SK-N-SH (cell line): ENCODE measurements around the gene RAC3. TPM values are rescaled to one million over a fixed set of nuclear protein-coding genes. Genes with fewer than 3 reads are reported as not detected.

Experiments used
- CTCF ChIA-PET: fragments of 300-600, 350-600 bp; formaldehyde crosslinking; extraction: SDS; loops from one replicate; lab custom pipeline; 2021; lab: Yijun Ruan, JAX
- POLR2A ChIA-PET: fragments of 350-600 bp; sonication (Branson Sonifier 250); formaldehyde crosslinking; extraction: SDS; loops from one replicate; lab custom pipeline; 2020; ENCODE audit warnings: antibody characterized with exemption, inconsistent platforms; lab: Yijun Ruan, JAX
- DNase-seq: peaks from one replicate; pipeline ENCODE4 v3.0.0; 2012
- H2AFZ ChIP-seq: fragments of 200-600 bp; sonication (generic); 2 replicates; pipeline ENCODE4 v1.8.1; 2016; ENCODE audit warnings: antibody characterized with exemption, mild to moderate bottlenecking, low read depth
- H3F3A ChIP-seq: fragments of 200-600 bp; sonication (generic); replicated peaks from 2 replicates; pipeline ENCODE3; 2016; ENCODE audit warnings: antibody characterized with exemption, mild to moderate bottlenecking; ENCODE audit not compliant: insufficient read depth
- H3K27ac ChIP-seq, 2 experiments: fragments of 200-500 bp in 1 of 2; fragments of 200-600 bp in 1 of 2; sonication (Bioruptor generic) in 1 of 2; sonication (generic), shearing (Covaris generic) in 1 of 2; 2 replicates each; pipeline versions ENCODE4 v1.5.1 to v1.6.1; 2014 to 2016; ENCODE audit warnings: low read depth in 2 of 2, inconsistent platforms in 1 of 2, low read length in 1 of 2, mild to moderate bottlenecking in 1 of 2, mixed read lengths in 1 of 2
- H3K27me3 ChIP-seq: fragments of 200-600 bp; sonication (generic), shearing (Covaris generic); 2 replicates; pipeline ENCODE4 v1.6.1; 2016; ENCODE audit warnings: mixed run types; ENCODE audit not compliant: insufficient read depth
- H3K36me3 ChIP-seq, 2 experiments: fragments of 200-500 bp in 1 of 2; fragments of 200-600 bp in 1 of 2; sonication (Bioruptor generic) in 1 of 2; sonication (generic) in 1 of 2; replicated peaks in 1 of 2; 2 replicates each; pipeline versions ENCODE3 to v1.5.1; 2014 to 2016; ENCODE audit warnings: low read length in 1 of 2, mild to moderate bottlenecking in 1 of 2; ENCODE audit not compliant: insufficient read depth in 2 of 2, control insufficient read depth in 1 of 2
- H3K4me1 ChIP-seq, 2 experiments: fragments of 200-500 bp in 1 of 2; fragments of 200-600 bp in 1 of 2; sonication (Bioruptor generic) in 1 of 2; sonication (generic), shearing (Covaris generic) in 1 of 2; 2 replicates each; pipeline versions ENCODE4 v1.5.1 to v1.6.1; 2014 to 2016; ENCODE audit warnings: low read depth in 1 of 2, low read length in 1 of 2, mixed run types in 1 of 2; ENCODE audit not compliant: insufficient read depth in 2 of 2, control insufficient read depth in 1 of 2
- H3K4me2 ChIP-seq: fragments of 200-600 bp; sonication (generic), shearing (Covaris generic); 2 replicates; pipeline ENCODE4 v1.6.1; 2017; ENCODE audit warnings: mixed run types
- H3K4me3 ChIP-seq, 2 experiments: fragments of 200-500 bp in 1 of 2; fragments of 200-600 bp in 1 of 2; sonication (Bioruptor generic) in 1 of 2; sonication (generic), shearing (Covaris generic) in 1 of 2; 2 replicates each; pipeline versions ENCODE4 v1.5.1 to v1.8.1; 2014 to 2016; ENCODE audit warnings: low read depth in 2 of 2, inconsistent platforms in 1 of 2, low read length in 1 of 2, mild to moderate bottlenecking in 1 of 2, mixed read lengths in 1 of 2, moderate library complexity in 1 of 2
- H3K79me2 ChIP-seq: fragments of 200-600 bp; sonication (generic); 2 replicates; pipeline ENCODE4 v1.8.1; 2017; ENCODE audit warnings: mild to moderate bottlenecking; ENCODE audit not compliant: insufficient read depth
- H3K9ac ChIP-seq: fragments of 200-600 bp; sonication (generic); 2 replicates; pipeline ENCODE4 v1.6.1; 2017; ENCODE audit warnings: mixed run types
- H3K9me2 ChIP-seq: fragments of 200-600 bp; sonication (generic); 2 replicates; pipeline ENCODE4 v1.6.1; 2017; ENCODE audit warnings: mixed run types
- H3K9me3 ChIP-seq: fragments of 200-600 bp; sonication (generic); 2 replicates; pipeline ENCODE4 v1.6.1; 2017; ENCODE audit warnings: mixed run types, mild to moderate bottlenecking, moderate library complexity
- H4K20me1 ChIP-seq: fragments of 200-600 bp; sonication (generic); 2 replicates; pipeline ENCODE4 v1.6.1; 2017; ENCODE audit warnings: mild to moderate bottlenecking, mixed run types; ENCODE audit not compliant: insufficient read depth
- ELF1 ChIP-seq: IDR thresholded peaks from 2 replicates; pipeline ENCODE4 v1.4.0; 2012
- EP300 ChIP-seq, 2 experiments: IDR thresholded peaks; 2 replicates each; pipeline versions ENCODE4 v1.4.0 to v1.6.1; 2012; ENCODE audit warnings: borderline replicate concordance in 1 of 2, low read depth in 1 of 2, low read length in 1 of 2
- JUND ChIP-seq: IDR thresholded peaks from 2 replicates; pipeline ENCODE4 v1.4.0; 2012
- MAX ChIP-seq: IDR thresholded peaks from 2 replicates; pipeline ENCODE4 v1.4.0; 2012; ENCODE audit warnings: low read depth
- MXI1 ChIP-seq: IDR thresholded peaks from 2 replicates; pipeline ENCODE4 v1.6.1; 2012; ENCODE audit warnings: mild to moderate bottlenecking, low read depth, low read length, improper control_type of control experiment
- PBX3 ChIP-seq: IDR thresholded peaks from 2 replicates; pipeline ENCODE4; 2012
- REST ChIP-seq: IDR thresholded peaks from 2 replicates; pipeline ENCODE4 v1.6.1; 2012; ENCODE audit warnings: mild to moderate bottlenecking, low read depth, low read length, moderate library complexity
- RXRA ChIP-seq: IDR thresholded peaks from 2 replicates; pipeline ENCODE4 v1.4.0; 2012; ENCODE audit warnings: low read depth, mild to moderate bottlenecking, borderline replicate concordance
- SIN3A ChIP-seq: IDR thresholded peaks from 2 replicates; pipeline ENCODE4 v1.6.1; 2012; ENCODE audit warnings: low read depth, mild to moderate bottlenecking, low read length, moderate library complexity, borderline replicate concordance
- TCF12 ChIP-seq: IDR thresholded peaks from 2 replicates; pipeline ENCODE4 v1.4.0; 2012
- USF1 ChIP-seq: IDR thresholded peaks from 2 replicates; pipeline ENCODE4 v1.4.0; 2012; ENCODE audit warnings: low read depth, borderline replicate concordance
- YY1 ChIP-seq: IDR thresholded peaks from 2 replicates; pipeline ENCODE4 v1.4.0; 2012; ENCODE audit warnings: low read depth, mild to moderate bottlenecking
- WGBS: methylation state at CpG from one replicate; pipeline ENCODE4 v1.1.6; 2017; ENCODE audit warnings: low lambda C conversion rate; 5-methylcytosine and 5-hydroxymethylcytosine counted together
- polyA plus RNA-seq, 3 experiments: library from polyadenylated mRNA; depleted of rRNA; stranded (reverse); fragments of >200 nt; gene quantifications; 2 replicates each; pipeline ENCODE4 v1.2.3, GENCODE V29; 2012

The RAC3 gene
- polyA plus RNA-seq, 1 of the 3 experiments (the other 2 are of a cell fraction), result 83.6 TPM

- no peak overlapping the region for H2AFZ ChIP-seq
- no peak for TF ChIP-seq USF1
- no peak for TF ChIP-seq SIN3A
- TF ChIP-seq EP300 (IDR thresholded peaks at IDR 0.05; ENCODE audit: borderline replicate concordance in 1 of 2, low read depth in 1 of 2, low read length in 1 of 2), result no peak
- no peak for TF ChIP-seq MAX
- TF ChIP-seq REST, result no peak
- no peak for TF ChIP-seq PBX3
- no peak for TF ChIP-seq MXI1
- TF ChIP-seq, all 33 proteins: peak for 0
- Histone ChIP-seq H3K9ac (no peak overlapping the region), H3K9me2 (no peaks in the 10 kb centered on the region), H3K79me2 (no peaks in the 10 kb centered on the region), H3K4me3 (no peak overlapping the region), H4K20me1 (no peaks in the 10 kb centered on the region), H3K36me3 (peaks cover 5 to 10% of the 10 kb centered on the region in 2 experiments), H3K9me3 (no peaks in the 10 kb centered on the region), H3K27ac (no peak overlapping the region), H3K4me2 (no peak overlapping the region), H3K27me3 (no peaks in the 10 kb centered on the region), H3K4me1 (peaks cover 0 to 8% of the 10 kb centered on the region in 2 experiments; a peak in 1 of 4 replicates), H3F3A (peaks cover 5% of the 10 kb centered on the region)
- ChIA-PET CTCF (interaction anchor here (1.0 to 2.1 kb wide), 3 partner anchors 12 to 83 kb away, joined by 3 to 11 read pairs (median 8); no protein-coding TSS in a partner anchor), POLR2A (no interaction called here)
- DNase-seq, result no peak
- WGBS, result 55% methylated on average over 9 of the region's 9 CpGs
Measured at GRCh38 chr17:82042649-82043048, 11.2 kb downstream of the RAC3 start.

- Histone ChIP-seq H2AFZ (no peak overlapping the region), H3K79me2 (no peaks in the 10 kb centered on the region), H3K4me1 (peaks cover 0 to 5% of the 10 kb centered on the region in 2 experiments; a peak in 1 of 4 replicates), H3K9me2 (no peaks in the 10 kb centered on the region), H3K4me3 (no peak overlapping the region), H4K20me1 (no peaks in the 10 kb centered on the region), H3K4me2 (no peak overlapping the region), H3K36me3 (peaks cover 5 to 19% of the 10 kb centered on the region in 2 experiments), H3K27ac (no peak overlapping the region), H3F3A (peaks cover 5% of the 10 kb centered on the region), H3K27me3 (no peaks in the 10 kb centered on the region), H3K9ac (no peak overlapping the region), H3K9me3 (no peaks in the 10 kb centered on the region)
- TF ChIP-seq TCF12 (no peak), YY1 (no peak), MXI1 (no peak), RXRA (no peak), ELF1 (no peak), JUND (no peak)
- 92% methylated on average over 13 of the region's 16 CpGs for WGBS
- CTCF ChIA-PET, result interaction anchor here (0.8 to 2.1 kb wide), 4 partner anchors 11 to 84 kb away, joined by 3 to 11 read pairs (median 6); no protein-coding TSS in a partner anchor
- no peak for DNase-seq
- POLR2A ChIA-PET, result no interaction called here
Measured at GRCh38 chr17:82043507-82043906, 12.0 kb downstream of the RAC3 start.
